ENCODE measurements around the gene SLC35A5.

DNA sequence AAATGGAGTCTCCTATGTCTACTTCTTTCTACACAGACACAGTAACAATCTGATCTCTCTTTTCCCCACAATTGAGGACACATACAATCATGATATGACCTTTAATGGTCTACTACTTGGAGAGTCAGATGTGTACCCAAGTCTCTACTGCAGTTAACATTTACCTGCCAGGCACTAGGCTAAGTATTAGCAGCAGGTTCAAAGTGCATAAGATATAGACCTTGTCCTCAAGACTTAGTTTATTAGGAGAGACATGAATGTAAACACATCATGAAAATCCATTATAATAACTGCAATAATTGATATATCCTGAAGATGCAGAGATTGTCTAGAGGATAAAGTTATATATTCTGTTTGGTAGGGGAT lies 3.1 kb downstream of the SLC35A5 start:
- TF ChIP-seq POLR2AphosphoS5 (IDR thresholded peaks at IDR 0.05) = no peak
- TF ChIP-seq, protein P1, sequence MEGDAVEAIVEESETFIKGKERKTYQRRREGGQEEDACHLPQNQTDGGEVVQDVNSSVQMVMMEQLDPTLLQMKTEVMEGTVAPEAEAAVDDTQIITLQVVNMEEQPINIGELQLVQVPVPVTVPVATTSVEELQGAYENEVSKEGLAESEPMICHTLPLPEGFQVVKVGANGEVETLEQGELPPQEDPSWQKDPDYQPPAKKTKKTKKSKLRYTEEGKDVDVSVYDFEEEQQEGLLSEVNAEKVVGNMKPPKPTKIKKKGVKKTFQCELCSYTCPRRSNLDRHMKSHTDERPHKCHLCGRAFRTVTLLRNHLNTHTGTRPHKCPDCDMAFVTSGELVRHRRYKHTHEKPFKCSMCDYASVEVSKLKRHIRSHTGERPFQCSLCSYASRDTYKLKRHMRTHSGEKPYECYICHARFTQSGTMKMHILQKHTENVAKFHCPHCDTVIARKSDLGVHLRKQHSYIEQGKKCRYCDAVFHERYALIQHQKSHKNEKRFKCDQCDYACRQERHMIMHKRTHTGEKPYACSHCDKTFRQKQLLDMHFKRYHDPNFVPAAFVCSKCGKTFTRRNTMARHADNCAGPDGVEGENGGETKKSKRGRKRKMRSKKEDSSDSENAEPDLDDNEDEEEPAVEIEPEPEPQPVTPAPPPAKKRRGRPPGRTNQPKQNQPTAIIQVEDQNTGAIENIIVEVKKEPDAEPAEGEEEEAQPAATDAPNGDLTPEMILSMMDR (IDR thresholded peaks at IDR 0.05) = no peak
- TF ChIP-seq POLR2A (IDR thresholded peaks at IDR 0.05) = no peak
